Sigmoid colon (tissue), 4 donors: Measurements from ENCODE around the gene EIF4E2.

Source experiments
- POLR2A ChIP-seq, 2 donors: fragments of 450-650 bp; IDR thresholded peaks; one replicate each; pipeline ENCODE4 v1.6.1; 2016; ENCODE audit warnings: antibody characterized with exemption in 2 of 2, mild to moderate bottlenecking in 2 of 2, moderate library complexity in 2 of 2
- POLR2AphosphoS5 ChIP-seq, 4 donors: sonication (generic); formaldehyde crosslinking; IDR thresholded peaks; one replicate each; pipeline ENCODE4 v1.6.1; 2017; ENCODE audit warnings: antibody characterized with exemption in 4 of 4
- TF ChIP-seq, protein P1 (sequence below), 4 experiments: fragments of 450-650 bp in 3 of 4; fragments of 200-600 bp in 1 of 4; IDR thresholded peaks; one replicate each; pipeline ENCODE4 v1.5.1; 2016 to 2019; ENCODE audit warnings: antibody characterized with exemption in 4 of 4, mild to moderate bottlenecking in 3 of 4, moderate library complexity in 2 of 4

DNA sequence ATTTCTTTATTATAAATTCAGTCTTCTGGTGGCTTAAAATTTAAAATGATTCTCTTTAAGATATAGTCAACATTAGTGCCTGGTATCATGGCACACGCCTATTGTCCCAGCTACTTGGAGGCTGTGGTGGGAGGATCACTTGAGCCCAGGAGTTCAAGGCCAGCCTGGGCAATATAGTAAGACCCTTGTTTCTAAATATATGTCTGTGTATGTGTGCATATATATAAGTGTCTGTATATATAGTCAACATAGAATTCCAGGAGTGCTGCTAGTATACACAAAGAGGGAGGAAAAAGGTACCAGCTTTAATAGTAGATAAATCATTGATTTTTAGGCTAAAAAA, 24.9 kb downstream of the EIF4E2 start:
- TF ChIP-seq, protein P1, sequence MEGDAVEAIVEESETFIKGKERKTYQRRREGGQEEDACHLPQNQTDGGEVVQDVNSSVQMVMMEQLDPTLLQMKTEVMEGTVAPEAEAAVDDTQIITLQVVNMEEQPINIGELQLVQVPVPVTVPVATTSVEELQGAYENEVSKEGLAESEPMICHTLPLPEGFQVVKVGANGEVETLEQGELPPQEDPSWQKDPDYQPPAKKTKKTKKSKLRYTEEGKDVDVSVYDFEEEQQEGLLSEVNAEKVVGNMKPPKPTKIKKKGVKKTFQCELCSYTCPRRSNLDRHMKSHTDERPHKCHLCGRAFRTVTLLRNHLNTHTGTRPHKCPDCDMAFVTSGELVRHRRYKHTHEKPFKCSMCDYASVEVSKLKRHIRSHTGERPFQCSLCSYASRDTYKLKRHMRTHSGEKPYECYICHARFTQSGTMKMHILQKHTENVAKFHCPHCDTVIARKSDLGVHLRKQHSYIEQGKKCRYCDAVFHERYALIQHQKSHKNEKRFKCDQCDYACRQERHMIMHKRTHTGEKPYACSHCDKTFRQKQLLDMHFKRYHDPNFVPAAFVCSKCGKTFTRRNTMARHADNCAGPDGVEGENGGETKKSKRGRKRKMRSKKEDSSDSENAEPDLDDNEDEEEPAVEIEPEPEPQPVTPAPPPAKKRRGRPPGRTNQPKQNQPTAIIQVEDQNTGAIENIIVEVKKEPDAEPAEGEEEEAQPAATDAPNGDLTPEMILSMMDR (IDR thresholded peaks at IDR 0.05), result no peak
- TF ChIP-seq POLR2A (IDR thresholded peaks at IDR 0.05) (no peak), POLR2AphosphoS5 (IDR thresholded peaks at IDR 0.05) (no peak)
